ENCODE results near the gene SLC27A4.

GRCh38 chr9:128371630-128372117 is 31.3 kb downstream of the SLC27A4 start:
- TF ChIP-seq CTCF (IDR thresholded peaks at IDR 0.05 in 4 of 5, conservative IDR thresholded peaks at IDR 0.05 in 1 of 5) (no peak), POLR2A (IDR thresholded peaks at IDR 0.05) (no peak)

Measured in gastrocnemius medialis (tissue), 4 donors.